Stimulated activated CD4-positive, alpha-beta T cell treated with anti-CD3 and anti-CD28 coated beads, Interleukin-15, amount 100 ng/mL, for 1 hour (primary cell): Measurements from ENCODE around the gene GGT7.
"Not testable (repeated sequence)": the region's sequence is repeated elsewhere in the genome, so short reads cannot be mapped to it uniquely, and the experiment has no call there.

Source experiments
- DNase-seq, 2 donors: peaks; one replicate each; pipeline ENCODE4 v3.0.0-alpha.2; 2020; ENCODE audit warnings: low read depth in 1 of 2, low spot score in 1 of 2

Gene GGT7

GRCh38 chr20:34849778-34850177 is 22.9 kb downstream of the GGT7 start:
- no peak for DNase-seq

DNA sequence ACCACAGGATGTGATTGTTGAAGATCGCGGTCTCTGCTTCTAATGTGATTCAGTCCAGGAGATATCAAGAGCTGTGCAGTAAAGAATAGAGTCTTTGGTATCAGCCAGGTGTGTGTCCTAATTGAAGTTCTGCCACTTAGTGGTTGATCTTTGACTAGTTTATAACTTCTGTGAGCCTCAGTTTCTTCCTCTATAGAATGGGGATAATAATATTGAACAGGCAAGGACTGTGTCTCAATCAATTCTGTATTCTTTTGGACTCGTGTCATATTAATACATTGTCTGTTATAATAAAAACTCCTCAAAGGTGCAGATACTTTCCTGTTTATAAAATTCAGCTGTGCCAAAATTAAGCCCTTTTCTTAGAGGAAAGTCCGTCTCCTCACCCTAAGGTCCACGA is 24.1 kb downstream of the GGT7 start:
- no peak for DNase-seq

DNA sequence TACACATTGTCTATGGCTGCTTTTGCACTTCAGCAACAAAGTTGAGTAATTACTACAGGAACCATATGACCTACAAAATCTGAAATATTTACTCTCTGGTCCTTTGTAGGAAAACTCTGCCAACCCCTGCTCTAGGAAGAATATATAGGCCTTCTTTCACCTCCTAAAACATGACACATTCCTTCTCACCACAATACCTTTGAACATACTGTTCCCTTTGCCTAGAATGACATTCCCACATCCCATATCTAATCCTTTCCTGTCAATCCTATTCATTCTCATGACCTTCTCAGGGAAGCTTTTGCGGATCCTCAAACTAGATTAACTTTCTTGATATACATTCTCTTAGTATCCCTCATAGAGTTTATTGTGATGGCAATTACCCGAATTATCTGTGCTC is 29.2 kb downstream of the GGT7 start:
- DNase-seq, result no peak

GRCh38 chr20:34842143-34842542 is 30.5 kb downstream of the GGT7 start:
- DNase-seq, result no peak

- DNase-seq, result no peak
Measured at GRCh38 chr20:34834459-34834893, 38.2 kb downstream of the GGT7 start.

DNA sequence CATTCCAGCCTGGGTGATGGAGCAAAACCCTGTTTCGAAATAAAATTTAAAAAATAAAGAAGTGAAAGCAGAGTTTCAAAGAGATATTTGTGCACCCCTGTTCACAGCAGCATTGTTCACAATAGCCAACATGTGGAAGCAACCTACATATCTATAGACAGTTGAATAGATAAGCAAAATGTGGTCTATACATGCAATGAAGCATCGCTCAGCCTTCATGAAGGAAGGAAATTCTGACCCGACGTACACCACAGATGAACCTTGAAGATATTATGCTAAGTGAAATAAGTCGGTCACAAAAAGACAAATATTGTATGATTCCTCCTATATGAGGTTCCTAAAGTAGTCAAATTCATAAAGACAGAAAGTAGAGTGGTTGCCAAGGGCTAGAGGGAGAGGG is 40.7 kb downstream of the GGT7 start:
- DNase-seq, result no peak

- no peak for DNase-seq
Measured at GRCh38 chr20:34829191-34829590, 43.5 kb downstream of the GGT7 start.

- DNase-seq, result peak; percentile 73 to 88
Measured at GRCh38 chr20:34825530-34826362, 46.9 kb downstream of the GGT7 start, which contains the start of gene NCOA6. TSS of gene NCOA6 (minus strand) at chr20:34825651. CDS start at chr20:34782355, 43,296 bp downstream.

DNA sequence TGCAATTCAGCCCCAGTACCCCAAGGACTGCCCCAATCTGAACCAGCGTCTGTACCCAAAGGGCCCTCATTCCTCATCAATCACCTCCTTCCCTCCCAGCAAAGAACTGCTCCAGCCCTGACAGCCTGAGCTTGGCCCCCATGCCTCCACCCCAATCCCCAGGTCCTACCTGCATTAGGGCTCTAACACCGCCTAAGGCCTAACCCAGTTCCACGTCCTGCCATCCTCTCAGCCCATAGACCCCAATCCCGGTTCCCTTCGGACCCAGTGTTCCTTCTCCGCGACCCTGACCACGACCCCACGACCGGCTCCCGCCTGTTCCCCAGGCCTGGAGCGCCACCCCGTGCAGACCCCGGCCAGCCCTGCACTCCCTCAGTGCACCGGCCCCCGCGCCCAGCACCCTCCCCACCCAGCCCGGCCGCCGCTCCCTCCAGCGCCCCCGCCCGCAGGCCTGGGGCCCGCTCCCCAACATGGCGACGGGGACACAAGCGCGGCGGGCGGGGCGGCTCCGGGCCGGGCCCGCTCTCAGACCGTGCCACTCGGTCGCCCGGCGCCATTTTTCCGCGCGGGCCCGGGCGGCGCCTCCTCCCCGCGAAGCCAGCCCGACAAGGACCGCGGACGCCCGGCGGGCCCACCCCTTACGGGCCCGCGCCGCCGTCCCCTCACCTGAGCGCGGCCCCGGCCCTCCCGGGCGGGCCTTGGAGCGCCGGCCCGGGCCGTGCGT is 47.7 kb downstream of the GGT7 start:
- DNase-seq, result peak; percentile 44 to 58

DNA sequence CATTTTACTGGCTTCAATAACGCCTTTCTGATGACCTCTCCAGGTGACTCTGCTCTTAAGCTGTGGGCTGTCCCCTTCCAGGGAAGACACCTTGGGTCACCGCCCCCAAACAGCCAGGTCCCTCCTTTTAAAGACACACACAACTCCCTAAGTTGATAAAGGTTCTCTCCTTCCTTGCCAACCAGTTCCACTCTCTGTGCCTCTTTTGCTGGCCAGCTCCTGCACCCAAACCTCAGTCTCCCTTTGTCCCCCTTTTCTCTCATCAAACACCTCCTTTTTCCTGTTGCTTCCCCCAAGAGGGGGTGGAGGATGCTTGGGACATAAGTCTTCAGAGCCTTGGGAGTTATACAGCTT is 48.2 kb downstream of the GGT7 start:
- DNase-seq, result peak; percentile 41 to 54

GRCh38 chr20:34824026-34824425 is 48.6 kb downstream of the GGT7 start:
- DNase-seq, result no peak

GRCh38 chr20:34820805-34821578 is 51.7 kb downstream of the GGT7 start:
- DNase-seq, result no peak

DNA sequence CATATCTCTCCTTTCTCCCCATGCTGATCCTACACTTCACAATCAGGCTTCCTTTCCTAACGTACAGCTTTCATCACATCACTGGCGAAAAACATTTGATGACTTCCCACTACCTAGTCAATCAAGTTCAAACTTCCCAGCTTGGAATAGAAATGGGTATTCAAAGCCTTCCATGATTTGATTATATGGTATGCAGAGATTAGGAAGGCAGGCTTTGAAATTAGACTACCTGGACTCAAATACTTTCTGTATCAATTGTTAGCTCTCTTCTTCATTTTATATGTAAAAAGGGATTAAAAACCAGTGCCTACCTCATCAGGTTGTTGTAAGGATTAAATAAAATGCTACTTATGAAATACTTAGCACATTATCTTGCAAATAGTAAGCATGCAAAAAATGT is 54.9 kb downstream of the GGT7 start:
- DNase-seq, result no peak

GRCh38 chr20:34817072-34817471 is 55.6 kb downstream of the GGT7 start:
- no peak for DNase-seq

GRCh38 chr20:34815636-34816035 is 57.0 kb downstream of the GGT7 start:
- no peak for DNase-seq

DNA sequence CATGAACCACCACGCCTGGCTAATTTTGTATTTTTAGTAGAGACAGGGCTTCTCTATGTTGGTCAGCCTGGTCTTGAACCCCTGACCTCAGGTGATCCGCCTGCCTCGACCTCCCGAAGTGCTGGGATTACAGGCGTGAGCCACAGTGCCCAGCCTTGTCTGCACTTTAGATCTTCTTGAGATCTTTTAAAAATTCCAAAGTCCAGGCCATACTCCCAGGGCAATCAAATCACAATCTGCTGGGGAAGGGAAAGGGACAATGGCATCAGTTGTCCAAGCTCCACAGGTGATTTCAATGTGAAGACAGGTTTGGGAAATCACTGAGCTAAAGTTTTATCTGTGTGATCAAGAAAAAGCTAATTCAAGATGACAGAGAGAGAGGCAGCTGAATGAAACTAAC is 64.1 kb downstream of the GGT7 start:
- no peak for DNase-seq

- not testable (repeated sequence) for DNase-seq
Measured at GRCh38 chr20:34807944-34808465, 64.7 kb downstream of the GGT7 start.

DNA sequence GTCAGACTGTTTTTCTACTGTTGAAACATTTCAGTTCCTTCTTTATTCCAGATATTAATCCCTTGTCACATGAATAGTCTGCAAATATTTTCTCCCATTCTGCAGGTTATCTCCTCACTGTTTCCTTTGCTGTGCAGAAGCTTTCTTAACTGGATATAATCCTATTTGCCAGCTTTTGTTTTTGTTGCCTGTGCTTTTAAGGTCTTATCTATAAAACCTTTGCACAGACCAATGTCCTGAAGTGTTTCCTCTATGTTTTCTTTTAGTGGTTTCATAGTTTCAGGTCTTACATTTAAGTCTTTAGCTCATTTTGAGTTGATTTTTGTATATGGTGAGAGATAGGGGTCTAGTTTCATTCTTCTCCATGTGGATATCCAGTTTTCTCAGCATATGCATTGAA is 66.4 kb downstream of the GGT7 start:
- no peak for DNase-seq

DNA sequence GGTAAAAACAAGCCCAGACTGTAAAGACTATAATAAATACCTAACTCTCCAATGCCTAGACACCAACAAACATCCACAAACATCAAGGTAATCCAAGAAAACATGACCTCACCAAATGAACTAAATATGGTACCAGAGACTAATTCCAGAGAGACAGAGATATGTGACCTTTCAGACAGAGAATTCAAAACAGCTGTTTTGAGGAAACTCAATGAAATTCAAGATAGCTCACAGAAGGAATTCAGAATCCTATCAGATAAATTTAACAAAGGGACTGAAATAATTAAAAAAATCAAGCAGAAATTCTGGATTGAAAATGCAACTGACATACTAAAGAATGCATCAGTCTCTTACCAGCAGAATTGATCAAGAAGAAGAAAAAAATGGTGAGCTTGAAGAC is 73.8 kb downstream of the GGT7 start:
- no peak for DNase-seq

DNA sequence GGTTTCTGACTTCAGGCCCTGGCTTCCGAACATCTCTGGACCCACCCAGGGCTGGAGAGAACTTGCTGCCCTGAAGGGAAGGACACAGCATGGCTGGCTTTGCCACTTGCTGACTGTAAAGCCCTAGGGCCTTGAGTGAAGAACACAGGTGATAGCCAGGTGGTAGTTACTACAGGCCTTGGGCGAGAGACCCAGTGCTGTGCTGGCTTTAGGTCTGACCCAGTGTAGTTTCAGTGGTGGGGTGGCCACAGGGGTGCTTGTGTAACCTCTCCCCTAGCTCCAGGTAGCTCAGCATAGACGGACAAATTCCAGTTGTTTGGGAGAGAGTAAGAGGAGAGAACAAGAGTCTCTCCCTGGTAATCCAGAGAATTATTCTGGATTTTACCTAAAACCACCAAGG is 74.3 kb downstream of the GGT7 start:
- no peak for DNase-seq
